Activated naive CD8-positive, alpha-beta T cell treated with anti-CD3 and anti-CD28 coated beads for 36 hours (primary cell): ENCODE data around the gene NEDD8. TPM values are rescaled to one million over a fixed set of nuclear protein-coding genes. Genes with fewer than 3 reads are reported as not detected.

Experiments used
- DNase-seq: peaks from one replicate; pipeline ENCODE4 v3.0.0; 2021
- H3K27ac Mint-ChIP-seq: one replicate; pipeline ENCODE4 v1.8.0; 2022; ENCODE audit warnings: mild to moderate bottlenecking, moderate library complexity, mixed read lengths
- H3K27me3 Mint-ChIP-seq: one replicate; pipeline ENCODE4 v1.8.0; 2022; ENCODE audit warnings: mild to moderate bottlenecking, mixed read lengths
- H3K36me3 Mint-ChIP-seq: one replicate; pipeline ENCODE4 v1.8.0; 2021; ENCODE audit warnings: mild to moderate bottlenecking, mixed read lengths
- H3K4me1 Mint-ChIP-seq: one replicate; pipeline ENCODE4 v1.8.0; 2021; ENCODE audit warnings: mixed read lengths
- H3K4me3 Mint-ChIP-seq: one replicate; pipeline ENCODE4 v1.8.0; 2022; ENCODE audit warnings: mild to moderate bottlenecking, moderate library complexity, mixed read lengths
- H3K9me3 Mint-ChIP-seq: one replicate; pipeline ENCODE4 v1.8.0; 2022; ENCODE audit warnings: mixed read lengths
- total RNA-seq, 2 experiments: library from RNA; stranded (reverse); gene quantifications; one replicate each; pipeline ENCODE4 v1.2.3, GENCODE V29; 2021

Gene NEDD8
- total RNA-seq, 2 experiments from 2014 or later, result 194 to 201 TPM

DNA sequence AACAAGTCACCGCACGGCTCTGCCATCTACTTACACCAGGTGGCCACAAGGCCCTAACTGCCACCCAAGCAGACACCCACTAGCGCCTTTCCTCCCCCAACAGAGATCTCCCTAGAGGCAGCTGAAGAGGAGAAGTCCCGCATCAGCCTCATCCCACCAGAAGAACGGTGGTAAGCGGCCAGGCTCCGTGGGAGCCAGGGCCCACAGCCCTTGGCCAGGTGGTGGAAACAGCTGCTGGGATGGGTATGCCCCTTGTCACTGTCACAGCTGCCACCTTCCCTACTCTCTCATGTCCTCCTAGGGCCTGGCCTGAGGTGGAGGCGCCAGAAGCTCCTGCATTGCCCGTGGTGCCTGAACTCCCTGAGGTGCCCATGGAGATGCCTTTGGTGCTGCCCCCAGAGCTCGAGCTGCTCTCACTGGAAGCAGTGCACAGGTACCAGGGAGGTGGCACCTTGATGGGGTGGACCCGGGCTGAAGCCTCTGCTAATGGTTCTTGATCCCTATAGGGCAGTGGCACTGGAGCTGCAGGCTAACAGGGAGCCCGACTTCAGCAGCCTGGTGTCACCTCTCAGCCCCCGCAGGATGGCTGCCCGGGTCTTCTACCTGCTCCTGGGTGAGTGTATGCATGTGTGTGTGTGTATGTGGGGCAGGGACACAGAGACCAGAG is 52.7 kb downstream of the NEDD8 start:
- peaks cover 10% of the 10 kb centered on the region for H3K4me1 Mint-ChIP-seq
- DNase-seq, result no peak
- no peaks in the 10 kb centered on the region for H3K27me3 Mint-ChIP-seq
- H3K27ac Mint-ChIP-seq, result peak overlapping the region; percentile 35
- H3K9me3 Mint-ChIP-seq, result no peaks in the 10 kb centered on the region
- H3K4me3 Mint-ChIP-seq, result no peak overlapping the region
- peaks cover 4% of the 10 kb centered on the region for H3K36me3 Mint-ChIP-seq

GRCh38 chr14:24178399-24179178 is 53.6 kb downstream of the NEDD8 start:
- H3K4me1 Mint-ChIP-seq, result peaks cover 10% of the 10 kb centered on the region
- H3K4me3 Mint-ChIP-seq, result no peak overlapping the region
- peaks cover 4% of the 10 kb centered on the region for H3K36me3 Mint-ChIP-seq

DNA sequence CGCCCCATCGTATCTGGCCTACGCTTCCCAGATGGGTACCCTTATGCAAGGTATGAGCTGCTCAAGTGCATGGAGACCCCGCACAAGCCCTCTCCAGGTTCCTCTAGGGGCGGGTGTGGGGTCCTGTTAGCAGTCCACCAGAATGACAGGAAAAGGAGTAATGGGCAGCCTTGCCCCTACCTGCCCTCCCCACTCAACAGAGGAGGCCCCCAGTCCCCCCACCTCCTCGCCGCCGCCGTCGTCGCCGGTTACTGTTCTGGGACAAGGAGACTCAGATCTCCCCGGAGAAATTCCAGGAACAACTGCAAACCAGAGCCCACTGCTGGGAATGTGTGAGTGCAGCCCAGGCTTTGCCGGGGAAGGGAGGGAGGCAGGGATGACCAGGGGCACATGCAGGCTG is 54.3 kb downstream of the NEDD8 start:
- H3K36me3 Mint-ChIP-seq, result peaks cover 8% of the 10 kb centered on the region
- no peak overlapping the region for H3K27ac Mint-ChIP-seq
- no peak overlapping the region for H3K4me3 Mint-ChIP-seq
- no peaks in the 10 kb centered on the region for H3K27me3 Mint-ChIP-seq
- H3K9me3 Mint-ChIP-seq, result no peaks in the 10 kb centered on the region
- peaks cover 10% of the 10 kb centered on the region for H3K4me1 Mint-ChIP-seq
- no peak for DNase-seq

More at GRCh38 chr14:24178399-24179178, 53.6 kb downstream of the NEDD8 start:
- no peaks in the 10 kb centered on the region for H3K9me3 Mint-ChIP-seq
- DNase-seq, result no peak
- H3K27ac Mint-ChIP-seq, result no peak overlapping the region
- no peaks in the 10 kb centered on the region for H3K27me3 Mint-ChIP-seq

GRCh38 chr14:24177041-24177825 is 54.9 kb downstream of the NEDD8 start:
- Mint-ChIP-seq H3K27ac (peak overlapping the region; percentile 6), H3K4me1 (peaks cover 8% of the 10 kb centered on the region), H3K27me3 (no peaks in the 10 kb centered on the region), H3K4me3 (no peak overlapping the region), H3K9me3 (no peaks in the 10 kb centered on the region), H3K36me3 (peaks cover 8% of the 10 kb centered on the region)
- DNase-seq, result no peak

- Mint-ChIP-seq H3K27me3 (no peaks in the 10 kb centered on the region), H3K4me1 (peaks cover 11% of the 10 kb centered on the region), H3K9me3 (no peaks in the 10 kb centered on the region), H3K4me3 (no peak overlapping the region), H3K27ac (no peak overlapping the region), H3K36me3 (peaks cover 10% of the 10 kb centered on the region)
- no peak for DNase-seq
These were observed 55.6 kb downstream of the NEDD8 start for GRCh38 chr14:24176599-24176998.

DNA sequence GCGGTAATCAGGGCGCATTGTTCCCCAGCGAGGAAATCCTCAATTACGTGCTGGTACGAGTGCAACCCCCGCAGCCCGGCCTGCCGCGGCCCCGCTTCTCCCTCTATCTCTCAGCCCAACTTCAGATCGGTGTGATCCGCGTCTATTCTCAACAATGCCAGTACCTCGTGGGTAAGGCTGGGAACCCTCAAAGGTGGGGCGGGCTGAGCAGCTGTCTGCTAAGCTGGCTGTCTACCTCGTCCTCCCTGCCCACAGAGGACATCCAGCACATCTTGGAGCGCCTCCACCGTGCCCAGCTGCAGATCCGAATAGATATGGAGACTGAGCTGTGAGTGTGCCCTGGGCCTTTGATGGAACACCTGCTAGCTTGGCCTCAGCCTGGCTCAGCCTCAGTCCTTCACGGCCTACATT is 59.3 kb downstream of the NEDD8 start:
- Mint-ChIP-seq H3K36me3 (peaks cover 23% of the 10 kb centered on the region), H3K9me3 (no peaks in the 10 kb centered on the region), H3K4me1 (peaks cover 18% of the 10 kb centered on the region), H3K4me3 (peak overlapping the region; percentile 78), H3K27ac (peak overlapping the region; percentile 25), H3K27me3 (no peaks in the 10 kb centered on the region)
- DNase-seq, result no peak

GRCh38 chr14:24172261-24172860 is 59.8 kb downstream of the NEDD8 start:
- Mint-ChIP-seq H3K9me3 (no peaks in the 10 kb centered on the region), H3K4me1 (peaks cover 18% of the 10 kb centered on the region), H3K36me3 (peaks cover 26% of the 10 kb centered on the region), H3K27ac (peak overlapping the region; percentile 54), H3K27me3 (no peaks in the 10 kb centered on the region), H3K4me3 (peak overlapping the region; percentile 78)
- no peak for DNase-seq

- Mint-ChIP-seq H3K27me3 (no peaks in the 10 kb centered on the region), H3K9me3 (no peaks in the 10 kb centered on the region), H3K27ac (peak within 1 kb of the TSS; percentile 83), H3K4me3 (peak within 1 kb of the TSS; percentile 78), H3K36me3 (peaks cover 31% of the 10 kb centered on the region), H3K4me1 (peaks cover 22% of the 10 kb centered on the region)
- peak; percentile 83 for DNase-seq
These were observed 60.5 kb downstream of the NEDD8 start, which contains the start of gene REC8 for GRCh38 chr14:24171422-24172260. Gene REC8 (plus strand): TSS chr14:24172080. CDS start chr14:24172553, 473 bp downstream.

- peaks cover 49% of the 10 kb centered on the region for H3K36me3 Mint-ChIP-seq
- peaks cover 36% of the 10 kb centered on the region for H3K4me1 Mint-ChIP-seq
- peak overlapping the region; percentile 44 for H3K27ac Mint-ChIP-seq
- no peaks in the 10 kb centered on the region for H3K27me3 Mint-ChIP-seq
- no peak for DNase-seq
- H3K9me3 Mint-ChIP-seq, result no peaks in the 10 kb centered on the region
- no peak overlapping the region for H3K4me3 Mint-ChIP-seq
These were observed 64.6 kb downstream of the NEDD8 start for GRCh38 chr14:24167469-24168114.

Other genes starting within 250 kb of the NEDD8 start
- 10 to 100 TPM; 18.1 to 20.8 TPM for gene DHRS4L2, start 243.4 kb downstream of the NEDD8 start, total RNA-seq
- gene CARMIL3, start 180.4 kb downstream of the NEDD8 start, total RNA-seq, result under 1 TPM; 0.43 to 0.56 TPM
- gene CPNE6, start 160.8 kb downstream of the NEDD8 start, total RNA-seq, result not detected
- 100 to 1,000 TPM; 110 TPM for gene PCK2, start 138.1 kb downstream of the NEDD8 start, total RNA-seq
- 10 to 100 TPM; 56.0 to 56.7 TPM for gene DCAF11, start 117.6 kb downstream of the NEDD8 start, total RNA-seq
- gene NRL, start 117.4 kb downstream of the NEDD8 start, total RNA-seq, result 1 to 10 TPM; 1.8 to 2.6 TPM
- gene FITM1, start 101.7 kb downstream of the NEDD8 start, total RNA-seq, result under 1 TPM in 1 of 2 experiments, not detected in 1; 0.29 TPM
- gene PSME1, start 96.2 kb downstream of the NEDD8 start, total RNA-seq, result 100 to 1,000 TPM; 476 to 479 TPM
- gene EMC9, start 90.8 kb downstream of the NEDD8 start, total RNA-seq, result 10 to 100 TPM; 39.1 to 40.1 TPM
- 100 to 1,000 TPM; 541 to 558 TPM for gene PSME2, start 85.8 kb downstream of the NEDD8 start, total RNA-seq
- gene RNF31, start 84.9 kb downstream of the NEDD8 start, total RNA-seq, result 10 to 100 TPM; 82.2 to 86.5 TPM
- 100 to 1,000 TPM; 133 to 136 TPM for gene IRF9, start 71.1 kb downstream of the NEDD8 start, total RNA-seq
- 10 to 100 TPM; 28.9 to 29.2 TPM for gene REC8, start 60.3 kb downstream of the NEDD8 start, total RNA-seq
- 100 to 1,000 TPM; 152 to 161 TPM for gene IPO4, start 43.6 kb downstream of the NEDD8 start, total RNA-seq
- gene TM9SF1, start 36.9 kb downstream of the NEDD8 start, total RNA-seq, result 10 to 100 TPM; 20.7 to 22.5 TPM
- gene TSSK4, start 26.7 kb downstream of the NEDD8 start, total RNA-seq, result not detected
- 10 to 100 TPM; 54.4 to 58.9 TPM for gene CHMP4A, start 18.9 kb downstream of the NEDD8 start, total RNA-seq
- gene MDP1, start 16.3 kb downstream of the NEDD8 start, total RNA-seq, result 10 to 100 TPM; 19.4 to 20.9 TPM
- gene GMPR2, start 562 bp upstream of the NEDD8 start, total RNA-seq, result 10 to 100 TPM; 44.5 to 48.4 TPM
- 10 to 100 TPM; 68.2 to 71.1 TPM for gene TINF2, start 10.3 kb upstream of the NEDD8 start, total RNA-seq
- gene TGM1, start 30.8 kb upstream of the NEDD8 start, total RNA-seq, result 1 to 10 TPM; 2.6 to 3.3 TPM
- gene RABGGTA, start 39.2 kb upstream of the NEDD8 start, total RNA-seq, result 10 to 100 TPM; 34.5 to 36.1 TPM
- 1 to 10 TPM; 7.4 to 8.6 TPM for gene DHRS1, start 67.4 kb upstream of the NEDD8 start, total RNA-seq
- 10 to 100 TPM; 40.9 to 45.0 TPM for gene NOP9, start 67.5 kb upstream of the NEDD8 start, total RNA-seq
- gene CIDEB, start 75.6 kb upstream of the NEDD8 start, total RNA-seq, result 1 to 10 TPM; 6.0 to 6.7 TPM
- 10 to 100 TPM; 11.5 TPM for gene LTB4R2, start 77.8 kb upstream of the NEDD8 start, total RNA-seq
- gene LTB4R, start 79.1 kb upstream of the NEDD8 start, total RNA-seq, result 10 to 100 TPM in 1 of 2 experiments, 1 to 10 TPM in 1; 9.3 to 10.3 TPM
- gene ADCY4, start 102.7 kb upstream of the NEDD8 start, total RNA-seq, result 1 to 10 TPM in 1 of 2 experiments, under 1 TPM in 1; 0.70 to 1.0 TPM
- gene RIPK3, start 107.6 kb upstream of the NEDD8 start, total RNA-seq, result 1 to 10 TPM; 5.4 to 6.3 TPM
- gene NFATC4, start 135.8 kb upstream of the NEDD8 start, total RNA-seq, result 1 to 10 TPM in 1 of 2 experiments, under 1 TPM in 1; 0.54 to 1.1 TPM
- under 1 TPM; 0.08 to 0.10 TPM for gene NYNRIN, start 166.6 kb upstream of the NEDD8 start, total RNA-seq
- gene CBLN3, start 197.3 kb upstream of the NEDD8 start, total RNA-seq, result 1 to 10 TPM; 5.5 to 6.4 TPM
- gene KHNYN, start 197.6 kb upstream of the NEDD8 start, total RNA-seq, result 10 to 100 TPM; 47.3 to 48.7 TPM
- 10 to 100 TPM; 57.8 to 59.0 TPM for gene SDR39U1, start 210.4 kb upstream of the NEDD8 start, total RNA-seq